Islet precursor cell (in vitro differentiated cells): Measurements from ENCODE around the gene CDPF1.

Experiments
- DNase-seq: peaks from one replicate; pipeline ENCODE4 v3.0.0-alpha.2; 2018

CDPF1 gene

DNA sequence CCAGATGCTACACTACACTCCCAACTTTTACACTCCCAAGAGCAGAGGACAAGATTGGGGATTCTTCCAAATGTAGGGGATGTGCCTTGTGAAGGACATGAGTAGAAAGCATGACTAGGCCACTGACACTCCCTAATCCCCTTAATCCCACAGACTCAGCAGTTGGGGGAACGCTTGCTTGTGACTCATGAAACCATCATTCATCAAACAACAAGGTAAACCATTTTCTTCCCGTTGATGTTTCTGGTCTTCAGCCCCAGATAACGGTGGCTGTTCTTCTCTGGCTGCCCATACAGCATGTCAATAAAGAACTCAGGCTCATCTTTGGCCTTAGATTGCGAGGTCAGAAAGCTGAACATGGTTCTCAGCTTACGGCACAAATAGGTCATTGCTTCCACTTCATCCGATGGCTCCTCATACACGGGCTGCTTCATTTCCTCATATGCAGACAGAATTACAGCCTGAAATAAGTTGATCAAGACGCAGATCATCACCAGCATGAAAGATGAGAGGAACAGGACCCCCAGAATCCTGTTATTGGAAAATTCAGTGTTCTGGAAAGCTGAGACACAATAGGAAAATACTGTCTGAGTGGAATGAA, 6.4 kb upstream of the CDPF1 start:
- no peak for DNase-seq

- DNase-seq = no peak
Measured at GRCh38 chr22:46251816-46252380, 1.8 kb upstream of the CDPF1 start.

- no peak for DNase-seq
Measured at GRCh38 chr22:46251266-46251665, 1.2 kb upstream of the CDPF1 start.

DNA sequence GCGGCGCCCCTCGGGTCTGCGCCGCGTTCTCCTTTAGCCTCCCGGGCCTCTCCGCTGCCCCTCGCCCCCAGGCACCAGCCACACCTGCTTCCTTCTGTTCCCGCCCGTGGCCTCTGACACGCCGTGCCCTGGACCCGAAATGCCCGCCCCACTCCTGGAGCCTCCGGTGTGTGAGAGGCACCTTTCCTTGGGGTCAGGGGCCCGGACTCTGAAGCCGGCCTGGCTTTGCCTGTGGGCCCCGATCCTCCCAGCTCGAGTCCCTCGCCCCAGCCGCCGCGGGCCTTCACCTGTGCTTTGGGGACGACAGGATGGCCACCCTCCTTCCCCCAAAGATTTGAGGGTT, 661 bp upstream of the CDPF1 start:
- no peak for DNase-seq

- DNase-seq = no peak
Measured at GRCh38 chr22:46247443-46247975, 2.6 kb downstream of the CDPF1 start.

GRCh38 chr22:46246178-46246577, 3.9 kb downstream of the CDPF1 start:
- no peak for DNase-seq

GRCh38 chr22:46245511-46245910, 4.6 kb downstream of the CDPF1 start:
- DNase-seq = no peak

- no peak for DNase-seq
Measured at GRCh38 chr22:46244771-46245170, 5.3 kb downstream of the CDPF1 start.

DNA sequence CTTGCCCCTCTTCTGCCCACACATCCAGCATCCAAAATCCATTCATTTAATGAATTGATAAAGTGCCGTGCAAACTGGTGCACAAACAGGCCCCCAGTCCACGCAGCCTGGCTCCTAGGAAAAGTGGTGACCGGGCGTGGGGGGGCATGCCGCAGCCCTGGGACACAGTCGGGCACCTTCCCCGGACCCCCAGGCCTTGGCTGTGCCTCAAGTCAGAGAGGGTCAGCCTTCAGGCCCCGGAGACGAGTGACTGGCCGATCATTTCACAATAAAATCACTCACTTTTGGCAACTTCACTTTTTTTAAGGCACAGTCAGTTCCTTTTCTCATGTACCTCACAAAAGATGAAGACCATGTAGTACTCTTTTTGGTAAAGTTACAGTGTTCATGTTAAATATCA, 8.0 kb downstream of the CDPF1 start:
- DNase-seq = no peak

- no peak for DNase-seq
Measured at GRCh38 chr22:46241396-46242007, 8.6 kb downstream of the CDPF1 start.

DNA sequence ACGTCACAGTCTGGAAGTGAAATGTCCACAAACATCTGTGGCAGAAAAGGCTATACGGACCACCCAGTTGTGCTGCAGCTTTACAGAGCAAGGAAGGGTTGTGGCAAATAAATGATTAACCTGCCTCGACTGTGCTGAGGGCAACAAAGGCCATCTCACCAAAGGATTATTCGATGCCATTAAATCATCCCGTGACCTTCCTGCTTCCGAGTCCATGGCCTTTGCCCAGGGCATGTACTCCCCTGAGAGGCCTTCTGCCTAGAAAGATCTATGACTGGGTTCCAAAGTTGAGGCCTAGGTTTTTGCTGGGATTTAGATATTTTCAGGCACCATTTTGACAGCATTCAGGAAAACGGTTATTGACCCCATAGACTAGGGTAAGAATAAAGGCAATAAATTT, 9.2 kb downstream of the CDPF1 start:
- DNase-seq = no peak

DNA sequence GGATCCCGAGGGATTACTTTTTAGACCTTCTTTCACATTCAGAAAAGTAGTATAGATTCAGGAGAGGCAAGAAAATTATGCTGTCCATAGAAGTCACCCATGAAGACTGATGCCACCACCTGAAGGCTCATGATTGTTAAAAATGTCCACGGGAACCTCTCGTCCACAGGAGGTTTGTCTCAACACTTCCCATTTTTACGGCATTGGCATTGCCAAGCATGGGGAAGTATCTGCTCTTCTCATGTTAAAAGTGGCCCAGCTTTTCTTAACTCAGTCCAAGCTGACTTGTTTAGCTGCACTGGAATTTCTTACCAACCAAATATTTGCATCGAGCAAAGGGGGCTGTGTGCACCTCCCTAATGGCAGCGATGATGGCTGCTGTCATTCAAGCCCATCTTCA, 9.6 kb downstream of the CDPF1 start:
- no peak for DNase-seq

- no peak for DNase-seq
Measured at GRCh38 chr22:46240073-46240472, 10.0 kb downstream of the CDPF1 start.

- DNase-seq = no peak
Measured at GRCh38 chr22:46239261-46240048, 10.6 kb downstream of the CDPF1 start.

DNA sequence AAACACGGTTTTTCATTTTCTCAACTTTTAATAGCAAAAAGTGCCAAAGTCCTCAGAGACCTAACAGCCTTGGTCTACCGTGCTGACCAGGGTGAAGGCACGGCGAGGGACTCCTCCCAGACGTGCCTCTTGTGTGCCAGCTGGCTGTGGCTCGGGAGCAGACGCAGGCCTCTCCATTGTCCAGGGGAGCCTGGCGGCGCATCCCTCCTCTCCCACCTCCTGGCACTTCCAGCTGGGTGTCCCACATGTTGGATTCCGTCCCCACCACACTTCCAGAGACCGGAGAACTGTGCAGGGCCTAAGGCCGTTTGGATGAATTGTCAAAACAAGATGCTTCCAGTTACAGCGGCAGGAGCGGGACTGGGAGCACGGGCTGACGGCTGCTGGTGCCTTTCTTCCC, 11.6 kb downstream of the CDPF1 start:
- no peak for DNase-seq

DNA sequence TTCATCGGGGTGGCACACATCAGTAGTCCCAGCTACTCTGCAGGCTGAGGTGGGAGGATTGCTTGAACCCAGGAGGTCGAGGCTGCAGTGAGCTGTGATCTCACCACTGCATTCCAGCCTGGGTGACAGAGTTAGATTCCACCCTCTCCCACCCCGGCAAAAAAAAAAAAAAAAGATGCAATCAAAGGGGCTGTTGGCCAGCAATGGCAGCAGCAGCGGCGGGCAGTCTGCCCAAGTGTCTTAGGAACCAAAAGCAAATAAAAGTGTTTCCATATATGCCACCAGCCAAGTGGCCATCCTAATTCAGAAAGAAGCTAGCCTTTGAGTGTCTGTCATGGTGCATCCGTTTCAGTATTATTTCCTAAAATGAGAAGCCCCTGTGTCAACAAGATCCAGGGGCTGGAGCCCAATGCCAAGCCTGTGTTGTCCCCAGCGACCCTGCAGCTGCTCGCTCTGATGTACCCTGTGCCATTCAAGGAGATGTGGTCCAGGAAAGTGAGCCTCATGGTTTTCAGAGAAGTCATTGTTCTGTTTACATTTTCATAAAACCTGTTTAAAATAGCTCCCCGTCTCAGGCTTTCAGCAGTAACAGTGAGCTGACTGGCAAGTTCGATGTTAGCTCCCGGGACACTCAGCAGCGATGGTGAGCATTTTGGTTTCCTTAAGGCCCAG, 12.5 kb downstream of the CDPF1 start:
- DNase-seq = no peak

DNA sequence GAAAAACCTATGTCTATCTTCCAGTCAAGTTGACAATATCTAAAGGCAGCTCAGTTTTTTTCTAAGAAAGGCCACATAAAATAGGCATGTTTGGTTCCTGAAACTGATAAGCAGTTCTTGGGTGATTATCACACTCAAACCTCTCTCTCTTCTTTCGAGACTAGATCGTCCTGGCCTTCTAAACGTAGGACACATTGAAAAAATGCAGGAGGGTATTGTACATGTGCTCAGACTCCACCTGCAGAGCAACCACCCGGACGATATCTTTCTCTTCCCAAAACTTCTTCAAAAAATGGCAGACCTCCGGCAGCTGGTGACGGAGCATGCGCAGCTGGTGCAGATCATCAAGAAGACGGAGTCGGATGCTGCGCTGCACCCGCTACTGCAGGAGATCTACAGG, 15.1 kb downstream of the CDPF1 start:
- DNase-seq = no peak

- no peak for DNase-seq
Measured at GRCh38 chr22:46233231-46233630, 16.9 kb downstream of the CDPF1 start.

- no peak for DNase-seq
Measured at GRCh38 chr22:46230262-46230901, 19.7 kb downstream of the CDPF1 start.

DNA sequence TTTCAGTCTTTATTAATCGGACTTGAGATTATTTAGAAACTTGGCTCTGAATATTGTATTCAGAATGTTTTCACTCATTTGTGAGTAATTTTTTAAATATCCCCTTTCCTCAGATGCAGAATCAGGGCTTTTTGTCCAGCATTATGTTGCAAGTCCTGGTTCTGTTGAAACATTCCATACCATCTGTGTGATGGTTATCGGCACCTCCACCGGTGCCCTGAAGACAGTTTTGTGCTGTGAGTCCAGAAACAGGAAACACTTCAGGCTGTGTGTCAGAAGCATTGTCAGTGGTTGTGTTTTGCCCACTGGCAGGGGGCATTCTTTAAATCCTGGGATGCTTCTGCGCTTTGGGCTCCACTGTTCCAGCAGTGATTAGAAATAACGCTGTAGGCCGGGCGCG, 20.4 kb downstream of the CDPF1 start:
- no peak for DNase-seq

DNA sequence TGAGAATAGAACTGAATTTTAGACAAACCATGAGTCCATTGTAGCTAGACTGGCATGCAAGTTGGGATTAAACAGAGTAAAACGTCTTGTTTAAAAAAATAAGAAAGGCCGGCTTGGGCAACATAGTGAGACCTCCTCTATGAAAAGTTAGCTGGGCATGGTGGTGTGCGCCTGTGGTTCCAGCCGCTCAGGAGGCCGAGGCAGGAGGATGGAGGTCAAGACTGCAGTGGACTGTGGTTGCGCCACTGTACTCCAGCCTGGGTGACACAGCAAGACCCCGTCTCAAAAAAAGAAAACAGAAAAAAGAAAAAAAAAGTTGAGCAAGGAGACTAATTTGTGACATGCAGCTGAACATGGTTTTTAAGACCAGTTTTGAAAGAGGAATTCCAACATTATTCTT, 23.5 kb downstream of the CDPF1 start:
- DNase-seq = no peak

- DNase-seq = no peak
Measured at GRCh38 chr22:46225631-46226030, 24.5 kb downstream of the CDPF1 start.

GRCh38 chr22:46224898-46225290, 25.2 kb downstream of the CDPF1 start:
- no peak for DNase-seq
